ENCODE measurements around the gene IRF9. TPM values are rescaled to one million over a fixed set of nuclear protein-coding genes. Genes with fewer than 3 reads are reported as not detected.

The IRF9 gene
- total and polyA plus RNA-seq, 2 of the 13 experiments (the other 11 are each of a cell fraction or from before 2014, with no cell fraction given) = 14.9 to 49.7 TPM

DNA sequence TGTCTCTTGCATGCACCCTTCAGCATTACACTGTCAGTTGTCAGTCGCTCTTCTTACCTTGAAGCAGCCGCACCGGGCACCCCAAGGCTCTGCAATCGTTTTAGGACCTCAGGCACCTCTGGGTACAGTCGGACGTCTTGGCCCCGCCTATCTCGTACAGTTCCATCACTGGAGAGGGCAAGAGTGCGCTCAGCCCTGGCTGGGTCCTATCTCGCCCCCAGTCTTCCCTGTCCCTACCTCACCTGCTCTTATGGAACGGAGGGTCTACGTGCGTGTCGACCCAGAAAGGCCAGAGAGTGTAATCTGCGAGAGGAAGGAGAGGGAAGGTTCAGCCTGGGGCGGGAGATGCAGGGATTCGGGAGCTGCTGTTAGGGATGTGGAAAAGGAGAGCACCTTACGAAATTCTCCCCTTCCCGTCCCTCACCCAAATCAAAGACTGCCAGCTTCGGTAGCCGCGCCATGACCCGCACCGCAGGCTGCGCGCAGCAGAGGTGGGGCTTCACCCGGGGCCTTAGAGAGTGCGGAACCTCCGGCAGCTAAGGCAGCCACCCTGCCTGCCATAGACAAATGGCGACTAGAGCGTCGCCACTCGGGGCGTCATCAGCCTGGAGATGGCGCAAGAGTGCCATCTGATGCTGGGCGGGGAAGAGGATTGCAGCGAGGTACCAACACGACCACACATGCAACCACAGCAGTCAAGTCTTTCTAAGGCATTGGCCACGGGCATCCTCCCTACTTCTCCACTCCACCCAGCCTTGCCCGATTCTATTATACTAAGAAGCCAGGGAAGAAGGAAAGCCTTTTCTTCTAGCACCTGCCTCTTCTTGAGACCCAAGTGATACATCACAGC lies 54.7 kb downstream of the IRF9 start, which contains the start of gene MDP1 (continued):
- TF ChIP-seq, protein P1, sequence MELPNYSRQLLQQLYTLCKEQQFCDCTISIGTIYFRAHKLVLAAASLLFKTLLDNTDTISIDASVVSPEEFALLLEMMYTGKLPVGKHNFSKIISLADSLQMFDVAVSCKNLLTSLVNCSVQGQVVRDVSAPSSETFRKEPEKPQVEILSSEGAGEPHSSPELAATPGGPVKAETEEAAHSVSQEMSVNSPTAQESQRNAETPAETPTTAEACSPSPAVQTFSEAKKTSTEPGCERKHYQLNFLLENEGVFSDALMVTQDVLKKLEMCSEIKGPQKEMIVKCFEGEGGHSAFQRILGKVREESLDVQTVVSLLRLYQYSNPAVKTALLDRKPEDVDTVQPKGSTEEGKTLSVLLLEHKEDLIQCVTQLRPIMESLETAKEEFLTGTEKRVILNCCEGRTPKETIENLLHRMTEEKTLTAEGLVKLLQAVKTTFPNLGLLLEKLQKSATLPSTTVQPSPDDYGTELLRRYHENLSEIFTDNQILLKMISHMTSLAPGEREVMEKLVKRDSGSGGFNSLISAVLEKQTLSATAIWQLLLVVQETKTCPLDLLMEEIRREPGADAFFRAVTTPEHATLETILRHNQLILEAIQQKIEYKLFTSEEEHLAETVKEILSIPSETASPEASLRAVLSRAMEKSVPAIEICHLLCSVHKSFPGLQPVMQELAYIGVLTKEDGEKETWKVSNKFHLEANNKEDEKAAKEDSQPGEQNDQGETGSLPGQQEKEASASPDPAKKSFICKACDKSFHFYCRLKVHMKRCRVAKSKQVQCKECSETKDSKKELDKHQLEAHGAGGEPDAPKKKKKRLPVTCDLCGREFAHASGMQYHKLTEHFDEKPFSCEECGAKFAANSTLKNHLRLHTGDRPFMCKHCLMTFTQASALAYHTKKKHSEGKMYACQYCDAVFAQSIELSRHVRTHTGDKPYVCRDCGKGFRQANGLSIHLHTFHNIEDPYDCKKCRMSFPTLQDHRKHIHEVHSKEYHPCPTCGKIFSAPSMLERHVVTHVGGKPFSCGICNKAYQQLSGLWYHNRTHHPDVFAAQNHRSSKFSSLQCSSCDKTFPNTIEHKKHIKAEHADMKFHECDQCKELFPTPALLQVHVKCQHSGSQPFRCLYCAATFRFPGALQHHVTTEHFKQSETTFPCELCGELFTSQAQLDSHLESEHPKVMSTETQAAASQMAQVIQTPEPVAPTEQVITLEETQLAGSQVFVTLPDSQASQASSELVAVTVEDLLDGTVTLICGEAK (IDR thresholded peaks at IDR 0.05) = no peak
- TF ChIP-seq, protein P1 (CRISPR knock-in tag; IDR thresholded peaks at IDR 0.05) = peak; percentile 92
- TF ChIP-seq, protein P2, sequence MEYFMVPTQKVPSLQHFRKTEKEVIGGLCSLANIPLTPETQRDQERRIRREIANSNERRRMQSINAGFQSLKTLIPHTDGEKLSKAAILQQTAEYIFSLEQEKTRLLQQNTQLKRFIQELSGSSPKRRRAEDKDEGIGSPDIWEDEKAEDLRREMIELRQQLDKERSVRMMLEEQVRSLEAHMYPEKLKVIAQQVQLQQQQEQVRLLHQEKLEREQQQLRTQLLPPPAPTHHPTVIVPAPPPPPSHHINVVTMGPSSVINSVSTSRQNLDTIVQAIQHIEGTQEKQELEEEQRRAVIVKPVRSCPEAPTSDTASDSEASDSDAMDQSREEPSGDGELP (IDR thresholded peaks at IDR 0.05; ENCODE audit: borderline replicate concordance, low read depth) = peak; percentile 93
- TF ChIP-seq GFI1 (CRISPR knock-in tag; IDR thresholded peaks at IDR 0.05; ENCODE audit: borderline replicate concordance) = peak; percentile 85
- peak; percentile 98 for TF ChIP-seq ARID4A (CRISPR knock-in tag; IDR thresholded peaks at IDR 0.05; ENCODE audit: borderline replicate concordance)
- peak; percentile 85 for TF ChIP-seq ZNF235 (CRISPR knock-in tag; IDR thresholded peaks at IDR 0.05; ENCODE audit: borderline replicate concordance)
- TF ChIP-seq, protein P3, sequence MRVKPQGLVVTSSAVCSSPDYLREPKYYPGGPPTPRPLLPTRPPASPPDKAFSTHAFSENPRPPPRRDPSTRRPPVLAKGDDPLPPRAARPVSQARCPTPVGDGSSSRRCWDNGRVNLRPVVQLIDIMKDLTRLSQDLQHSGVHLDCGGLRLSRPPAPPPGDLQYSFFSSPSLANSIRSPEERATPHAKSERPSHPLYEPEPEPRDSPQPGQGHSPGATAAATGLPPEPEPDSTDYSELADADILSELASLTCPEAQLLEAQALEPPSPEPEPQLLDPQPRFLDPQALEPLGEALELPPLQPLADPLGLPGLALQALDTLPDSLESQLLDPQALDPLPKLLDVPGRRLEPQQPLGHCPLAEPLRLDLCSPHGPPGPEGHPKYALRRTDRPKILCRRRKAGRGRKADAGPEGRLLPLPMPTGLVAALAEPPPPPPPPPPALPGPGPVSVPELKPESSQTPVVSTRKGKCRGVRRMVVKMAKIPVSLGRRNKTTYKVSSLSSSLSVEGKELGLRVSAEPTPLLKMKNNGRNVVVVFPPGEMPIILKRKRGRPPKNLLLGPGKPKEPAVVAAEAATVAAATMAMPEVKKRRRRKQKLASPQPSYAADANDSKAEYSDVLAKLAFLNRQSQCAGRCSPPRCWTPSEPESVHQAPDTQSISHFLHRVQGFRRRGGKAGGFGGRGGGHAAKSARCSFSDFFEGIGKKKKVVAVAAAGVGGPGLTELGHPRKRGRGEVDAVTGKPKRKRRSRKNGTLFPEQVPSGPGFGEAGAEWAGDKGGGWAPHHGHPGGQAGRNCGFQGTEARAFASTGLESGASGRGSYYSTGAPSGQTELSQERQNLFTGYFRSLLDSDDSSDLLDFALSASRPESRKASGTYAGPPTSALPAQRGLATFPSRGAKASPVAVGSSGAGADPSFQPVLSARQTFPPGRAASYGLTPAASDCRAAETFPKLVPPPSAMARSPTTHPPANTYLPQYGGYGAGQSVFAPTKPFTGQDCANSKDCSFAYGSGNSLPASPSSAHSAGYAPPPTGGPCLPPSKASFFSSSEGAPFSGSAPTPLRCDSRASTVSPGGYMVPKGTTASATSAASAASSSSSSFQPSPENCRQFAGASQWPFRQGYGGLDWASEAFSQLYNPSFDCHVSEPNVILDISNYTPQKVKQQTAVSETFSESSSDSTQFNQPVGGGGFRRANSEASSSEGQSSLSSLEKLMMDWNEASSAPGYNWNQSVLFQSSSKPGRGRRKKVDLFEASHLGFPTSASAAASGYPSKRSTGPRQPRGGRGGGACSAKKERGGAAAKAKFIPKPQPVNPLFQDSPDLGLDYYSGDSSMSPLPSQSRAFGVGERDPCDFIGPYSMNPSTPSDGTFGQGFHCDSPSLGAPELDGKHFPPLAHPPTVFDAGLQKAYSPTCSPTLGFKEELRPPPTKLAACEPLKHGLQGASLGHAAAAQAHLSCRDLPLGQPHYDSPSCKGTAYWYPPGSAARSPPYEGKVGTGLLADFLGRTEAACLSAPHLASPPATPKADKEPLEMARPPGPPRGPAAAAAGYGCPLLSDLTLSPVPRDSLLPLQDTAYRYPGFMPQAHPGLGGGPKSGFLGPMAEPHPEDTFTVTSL (CRISPR knock-in tag; IDR thresholded peaks at IDR 0.05; ENCODE audit: borderline replicate concordance) = no peak

Measured in HepG2 (cell line).